Hepatocyte (in vitro differentiated cells): ENCODE data around the gene GTPBP8.

Experiments
- EZH2 ChIP-seq: fragments of 200-600 bp; sonication (generic); IDR thresholded peaks from 2 replicates; pipeline ENCODE4 v1.6.1; 2016; ENCODE audit warnings: antibody characterized with exemption, mild to moderate bottlenecking, borderline replicate concordance
- TF ChIP-seq, protein P1 (sequence below): fragments of 200-600 bp; sonication (generic); IDR thresholded peaks from 2 replicates; pipeline ENCODE4 v1.5.1; 2016; ENCODE audit warnings: antibody characterized with exemption, mild to moderate bottlenecking; ENCODE audit not compliant: poor library complexity

GRCh38 chr3:112956351-112956750 lies 34.4 kb upstream of the GTPBP8 start:
- TF ChIP-seq, protein P1, sequence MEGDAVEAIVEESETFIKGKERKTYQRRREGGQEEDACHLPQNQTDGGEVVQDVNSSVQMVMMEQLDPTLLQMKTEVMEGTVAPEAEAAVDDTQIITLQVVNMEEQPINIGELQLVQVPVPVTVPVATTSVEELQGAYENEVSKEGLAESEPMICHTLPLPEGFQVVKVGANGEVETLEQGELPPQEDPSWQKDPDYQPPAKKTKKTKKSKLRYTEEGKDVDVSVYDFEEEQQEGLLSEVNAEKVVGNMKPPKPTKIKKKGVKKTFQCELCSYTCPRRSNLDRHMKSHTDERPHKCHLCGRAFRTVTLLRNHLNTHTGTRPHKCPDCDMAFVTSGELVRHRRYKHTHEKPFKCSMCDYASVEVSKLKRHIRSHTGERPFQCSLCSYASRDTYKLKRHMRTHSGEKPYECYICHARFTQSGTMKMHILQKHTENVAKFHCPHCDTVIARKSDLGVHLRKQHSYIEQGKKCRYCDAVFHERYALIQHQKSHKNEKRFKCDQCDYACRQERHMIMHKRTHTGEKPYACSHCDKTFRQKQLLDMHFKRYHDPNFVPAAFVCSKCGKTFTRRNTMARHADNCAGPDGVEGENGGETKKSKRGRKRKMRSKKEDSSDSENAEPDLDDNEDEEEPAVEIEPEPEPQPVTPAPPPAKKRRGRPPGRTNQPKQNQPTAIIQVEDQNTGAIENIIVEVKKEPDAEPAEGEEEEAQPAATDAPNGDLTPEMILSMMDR = no peak
- TF ChIP-seq EZH2 = no peak
